Measurements from ENCODE around the gene TRPM3.

Gene TRPM3

DNA sequence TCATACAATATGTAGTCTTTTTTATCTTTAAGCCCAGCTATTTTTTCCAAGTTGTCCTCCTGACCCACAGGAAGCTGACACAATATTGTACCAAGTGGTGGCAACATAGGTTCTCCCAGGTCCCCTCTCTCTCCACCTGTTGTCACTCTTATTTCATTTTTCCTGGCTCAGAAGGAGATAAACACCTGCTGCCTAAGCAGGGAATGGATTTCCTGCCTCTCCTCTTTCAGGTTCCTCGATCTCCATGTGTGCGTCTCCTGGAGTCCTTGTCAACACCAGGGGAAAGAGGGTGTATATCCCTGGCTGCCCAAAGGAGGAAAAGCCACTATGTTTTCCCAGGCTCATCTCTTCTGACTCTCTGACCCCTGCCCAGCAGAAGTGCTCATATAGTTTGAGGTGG lies 625.2 kb downstream of the TRPM3 start:
- ATAC-seq = no peak
- TF ChIP-seq OSR1 (CRISPR knock-in tag; IDR thresholded peaks at IDR 0.05) (no peak), ISL1 (CRISPR knock-in tag; IDR thresholded peaks at IDR 0.05) (no peak), SNAI2 (CRISPR knock-in tag; IDR thresholded peaks at IDR 0.05) (no peak), GLIS3 (CRISPR knock-in tag; IDR thresholded peaks at IDR 0.05) (no peak), ESRRG (CRISPR knock-in tag; IDR thresholded peaks at IDR 0.05) (no peak), ARNTL (CRISPR knock-in tag; IDR thresholded peaks at IDR 0.05; ENCODE audit: borderline replicate concordance, low read depth) (no peak), ZFP3 (CRISPR knock-in tag; IDR thresholded peaks at IDR 0.05) (no peak), ZNF565 (CRISPR knock-in tag; conservative IDR thresholded peaks at IDR 0.05; ENCODE audit: low read depth) (no peak), TCF4 (CRISPR knock-in tag; IDR thresholded peaks at IDR 0.05; ENCODE audit: borderline replicate concordance) (no peak)
- TF ChIP-seq, protein P1, sequence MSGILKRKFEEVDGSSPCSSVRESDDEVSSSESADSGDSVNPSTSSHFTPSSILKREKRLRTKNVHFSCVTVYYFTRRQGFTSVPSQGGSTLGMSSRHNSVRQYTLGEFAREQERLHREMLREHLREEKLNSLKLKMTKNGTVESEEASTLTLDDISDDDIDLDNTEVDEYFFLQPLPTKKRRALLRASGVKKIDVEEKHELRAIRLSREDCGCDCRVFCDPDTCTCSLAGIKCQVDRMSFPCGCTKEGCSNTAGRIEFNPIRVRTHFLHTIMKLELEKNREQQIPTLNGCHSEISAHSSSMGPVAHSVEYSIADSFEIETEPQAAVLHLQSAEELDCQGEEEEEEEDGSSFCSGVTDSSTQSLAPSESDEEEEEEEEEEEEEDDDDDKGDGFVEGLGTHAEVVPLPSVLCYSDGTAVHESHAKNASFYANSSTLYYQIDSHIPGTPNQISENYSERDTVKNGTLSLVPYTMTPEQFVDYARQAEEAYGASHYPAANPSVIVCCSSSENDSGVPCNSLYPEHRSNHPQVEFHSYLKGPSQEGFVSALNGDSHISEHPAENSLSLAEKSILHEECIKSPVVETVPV (CRISPR knock-in tag; IDR thresholded peaks at IDR 0.05) = no peak
- TF ChIP-seq, protein P2, sequence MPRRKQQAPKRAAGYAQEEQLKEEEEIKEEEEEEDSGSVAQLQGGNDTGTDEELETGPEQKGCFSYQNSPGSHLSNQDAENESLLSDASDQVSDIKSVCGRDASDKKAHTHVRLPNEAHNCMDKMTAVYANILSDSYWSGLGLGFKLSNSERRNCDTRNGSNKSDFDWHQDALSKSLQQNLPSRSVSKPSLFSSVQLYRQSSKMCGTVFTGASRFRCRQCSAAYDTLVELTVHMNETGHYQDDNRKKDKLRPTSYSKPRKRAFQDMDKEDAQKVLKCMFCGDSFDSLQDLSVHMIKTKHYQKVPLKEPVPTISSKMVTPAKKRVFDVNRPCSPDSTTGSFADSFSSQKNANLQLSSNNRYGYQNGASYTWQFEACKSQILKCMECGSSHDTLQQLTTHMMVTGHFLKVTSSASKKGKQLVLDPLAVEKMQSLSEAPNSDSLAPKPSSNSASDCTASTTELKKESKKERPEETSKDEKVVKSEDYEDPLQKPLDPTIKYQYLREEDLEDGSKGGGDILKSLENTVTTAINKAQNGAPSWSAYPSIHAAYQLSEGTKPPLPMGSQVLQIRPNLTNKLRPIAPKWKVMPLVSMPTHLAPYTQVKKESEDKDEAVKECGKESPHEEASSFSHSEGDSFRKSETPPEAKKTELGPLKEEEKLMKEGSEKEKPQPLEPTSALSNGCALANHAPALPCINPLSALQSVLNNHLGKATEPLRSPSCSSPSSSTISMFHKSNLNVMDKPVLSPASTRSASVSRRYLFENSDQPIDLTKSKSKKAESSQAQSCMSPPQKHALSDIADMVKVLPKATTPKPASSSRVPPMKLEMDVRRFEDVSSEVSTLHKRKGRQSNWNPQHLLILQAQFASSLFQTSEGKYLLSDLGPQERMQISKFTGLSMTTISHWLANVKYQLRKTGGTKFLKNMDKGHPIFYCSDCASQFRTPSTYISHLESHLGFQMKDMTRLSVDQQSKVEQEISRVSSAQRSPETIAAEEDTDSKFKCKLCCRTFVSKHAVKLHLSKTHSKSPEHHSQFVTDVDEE (CRISPR knock-in tag; IDR thresholded peaks at IDR 0.05) = no peak
- TF ChIP-seq, protein P3, sequence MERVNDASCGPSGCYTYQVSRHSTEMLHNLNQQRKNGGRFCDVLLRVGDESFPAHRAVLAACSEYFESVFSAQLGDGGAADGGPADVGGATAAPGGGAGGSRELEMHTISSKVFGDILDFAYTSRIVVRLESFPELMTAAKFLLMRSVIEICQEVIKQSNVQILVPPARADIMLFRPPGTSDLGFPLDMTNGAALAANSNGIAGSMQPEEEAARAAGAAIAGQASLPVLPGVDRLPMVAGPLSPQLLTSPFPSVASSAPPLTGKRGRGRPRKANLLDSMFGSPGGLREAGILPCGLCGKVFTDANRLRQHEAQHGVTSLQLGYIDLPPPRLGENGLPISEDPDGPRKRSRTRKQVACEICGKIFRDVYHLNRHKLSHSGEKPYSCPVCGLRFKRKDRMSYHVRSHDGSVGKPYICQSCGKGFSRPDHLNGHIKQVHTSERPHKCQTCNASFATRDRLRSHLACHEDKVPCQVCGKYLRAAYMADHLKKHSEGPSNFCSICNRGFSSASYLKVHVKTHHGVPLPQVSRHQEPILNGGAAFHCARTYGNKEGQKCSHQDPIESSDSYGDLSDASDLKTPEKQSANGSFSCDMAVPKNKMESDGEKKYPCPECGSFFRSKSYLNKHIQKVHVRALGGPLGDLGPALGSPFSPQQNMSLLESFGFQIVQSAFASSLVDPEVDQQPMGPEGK (CRISPR knock-in tag; IDR thresholded peaks at IDR 0.05; ENCODE audit: borderline replicate concordance) = no peak
- TF ChIP-seq, protein P4, sequence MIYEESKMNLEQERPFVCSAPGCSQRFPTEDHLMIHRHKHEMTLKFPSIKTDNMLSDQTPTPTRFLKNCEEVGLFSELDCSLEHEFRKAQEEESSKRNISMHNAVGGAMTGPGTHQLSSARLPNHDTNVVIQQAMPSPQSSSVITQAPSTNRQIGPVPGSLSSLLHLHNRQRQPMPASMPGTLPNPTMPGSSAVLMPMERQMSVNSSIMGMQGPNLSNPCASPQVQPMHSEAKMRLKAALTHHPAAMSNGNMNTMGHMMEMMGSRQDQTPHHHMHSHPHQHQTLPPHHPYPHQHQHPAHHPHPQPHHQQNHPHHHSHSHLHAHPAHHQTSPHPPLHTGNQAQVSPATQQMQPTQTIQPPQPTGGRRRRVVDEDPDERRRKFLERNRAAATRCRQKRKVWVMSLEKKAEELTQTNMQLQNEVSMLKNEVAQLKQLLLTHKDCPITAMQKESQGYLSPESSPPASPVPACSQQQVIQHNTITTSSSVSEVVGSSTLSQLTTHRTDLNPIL (CRISPR knock-in tag; IDR thresholded peaks at IDR 0.05; ENCODE audit: low read depth) = no peak

DNA sequence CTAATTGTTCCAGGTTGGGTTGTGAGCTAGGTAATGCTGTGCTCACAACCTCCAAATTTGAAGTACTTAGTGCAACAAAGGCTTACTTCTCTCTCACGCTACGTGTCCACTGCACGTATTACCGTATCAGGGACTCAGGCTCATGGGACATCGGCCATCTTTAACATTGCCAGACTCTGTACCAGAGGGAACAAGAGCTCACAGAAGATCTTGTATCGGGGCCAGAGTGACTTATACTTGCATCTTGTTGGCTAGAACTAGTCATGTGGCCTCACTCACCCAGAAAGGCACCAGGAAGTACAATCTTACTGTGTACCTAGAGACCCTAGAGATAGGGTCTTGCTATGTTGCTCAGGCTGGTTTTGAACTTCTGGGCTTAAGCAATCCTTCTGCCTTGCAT lies 625.9 kb downstream of the TRPM3 start:
- no peak for ATAC-seq
- TF ChIP-seq, protein P3 (CRISPR knock-in tag; IDR thresholded peaks at IDR 0.05; ENCODE audit: borderline replicate concordance) = no peak
- TF ChIP-seq TOX (CRISPR knock-in tag; IDR thresholded peaks at IDR 0.05; ENCODE audit: borderline replicate concordance) (no peak), ZFP30 (CRISPR knock-in tag; IDR thresholded peaks at IDR 0.05) (no peak), CSDC2 (CRISPR knock-in tag; IDR thresholded peaks at IDR 0.05) (no peak), ZNF8 (CRISPR knock-in tag; IDR thresholded peaks at IDR 0.05) (no peak), ZNF565 (CRISPR knock-in tag; conservative IDR thresholded peaks at IDR 0.05; ENCODE audit: low read depth) (no peak), ISL1 (CRISPR knock-in tag; IDR thresholded peaks at IDR 0.05) (no peak), RARB (CRISPR knock-in tag; IDR thresholded peaks at IDR 0.05) (no peak)
- TF ChIP-seq, protein P1 (CRISPR knock-in tag; IDR thresholded peaks at IDR 0.05) = no peak

DNA sequence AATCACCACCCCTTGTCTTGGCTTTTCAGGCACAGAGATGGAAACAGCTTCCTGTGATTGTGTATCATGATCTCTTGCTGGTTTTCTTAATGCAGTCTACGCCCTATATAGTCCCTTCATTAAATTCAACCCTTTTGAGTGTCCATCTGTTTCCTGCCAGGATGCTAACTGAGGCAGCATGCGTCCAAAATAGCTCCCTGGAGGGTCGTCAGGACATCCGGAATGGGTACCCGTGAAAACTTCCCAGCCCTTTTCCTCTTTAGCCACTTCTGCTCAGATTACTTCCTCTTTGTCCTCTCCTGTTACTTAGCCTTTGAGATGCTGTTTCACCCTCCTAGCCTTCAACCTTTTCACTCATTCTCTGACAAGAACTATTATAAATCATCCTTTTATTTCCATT lies 627.2 kb downstream of the TRPM3 start:
- TF ChIP-seq, protein P3 (CRISPR knock-in tag; IDR thresholded peaks at IDR 0.05; ENCODE audit: borderline replicate concordance) = no peak
- TF ChIP-seq, protein P4 (CRISPR knock-in tag; IDR thresholded peaks at IDR 0.05; ENCODE audit: low read depth) = no peak
- TF ChIP-seq TCF4 (CRISPR knock-in tag; IDR thresholded peaks at IDR 0.05; ENCODE audit: borderline replicate concordance) = no peak
- no peak for ATAC-seq

Data from SK-N-SH treated with all-trans-retinoic acid at 6 μM for 48 hours (cell line).